Uterus (tissue), 4 donors: Measurements from ENCODE around the gene RB1. TPM values are rescaled to one million over a fixed set of nuclear protein-coding genes. Genes with fewer than 3 reads are reported as not detected.
A peak's percentile ranks its signal among the peaks of the same experiment; 100 is the strongest.
"Not testable (repeated sequence)": the region's sequence is repeated elsewhere in the genome, so short reads cannot be mapped to it uniquely, and the experiment has no call there.

Experiments used
- DNase-seq, 2 donors: peaks; one replicate each; pipeline ENCODE4 v3.0.0-alpha.2; 2019 to 2020
- H3K27ac ChIP-seq, 2 donors: fragments of 200-600 bp; sonication (generic); 1 replicate in 1 of 2; 2 replicates in 1 of 2; pipeline ENCODE4 v1.5.1; 2016 to 2018
- H3K27me3 ChIP-seq, 2 donors: fragments of 200-600 bp; sonication (generic); one replicate each; pipeline ENCODE4 v1.5.1; 2018 to 2019; ENCODE audit warnings: control low read depth in 1 of 2
- H3K36me3 ChIP-seq, 2 donors: fragments of 200-600 bp; sonication (generic); one replicate each; pipeline ENCODE4 v1.5.1; 2019; ENCODE audit warnings: control low read depth in 1 of 2
- H3K4me1 ChIP-seq, 2 donors: fragments of 200-600 bp; sonication (generic); one replicate each; pipeline ENCODE4 v1.5.1; 2018 to 2019; ENCODE audit warnings: control low read depth in 1 of 2
- H3K4me3 ChIP-seq, 2 donors: fragments of 200-600 bp; sonication (generic); 1 replicate in 1 of 2; 2 replicates in 1 of 2; pipeline ENCODE4 v1.5.1; 2018 to 2019; ENCODE audit warnings: mild to moderate bottlenecking in 1 of 2
- H3K9me3 ChIP-seq, 2 donors: fragments of 200-600 bp; sonication (generic); one replicate each; pipeline ENCODE4 v1.5.1; 2019; ENCODE audit warnings: control low read depth in 1 of 2
- CTCF ChIP-seq, 4 experiments: fragments of 200-600 bp in 2 of 4; fragments of 450-650 bp in 2 of 4; sonication (generic) in 2 of 4; IDR thresholded peaks; one replicate each; pipeline ENCODE4 v1.5.1; 2016 to 2019; ENCODE audit warnings: antibody characterized with exemption in 4 of 4, mild to moderate bottlenecking in 2 of 4, moderate library complexity in 1 of 4
- POLR2A ChIP-seq, 2 donors: fragments of 450-650 bp; IDR thresholded peaks; one replicate each; pipeline ENCODE4 v1.6.1; 2016; ENCODE audit warnings: antibody characterized with exemption in 2 of 2, mild to moderate bottlenecking in 1 of 2, moderate library complexity in 1 of 2
- intact Hi-C: fragments of 100-400 bp; cut with DNase I; formaldehyde crosslinking; loops from one replicate; pipeline ENCODE4 v1.15.1; 2023; ENCODE audit warnings: low total_unique reads
- total RNA-seq, 4 donors: library from RNA; depleted of rRNA in 3 of 4; stranded (reverse); fragments of >200 nt in 3 of 4; gene quantifications; one replicate each; pipeline versions ENCODE4 v1.1.0 to v1.2.4, GENCODE V29; 2014 to 2023
- donor health status: DM: yes; HTN: yes; CAD: no.

RB1 gene
- total RNA-seq, 4 donors from 2014 or later, result 27.4 to 58.1 (median 33.9) TPM

- Histone ChIP-seq H3K27me3 (no peaks in the 10 kb centered on the region), H3K27ac (peak overlapping the region in 1 of 2 donors; percentile 53), H3K36me3 (no peaks in the 10 kb centered on the region), H3K4me3 (no peak overlapping the region), H3K4me1 (no peaks in the 10 kb centered on the region), H3K9me3 (no peaks in the 10 kb centered on the region)
- intact Hi-C loops, result no loop called here
- no peak for DNase-seq
- TF ChIP-seq CTCF (IDR thresholded peaks at IDR 0.05) (no peak), POLR2A (IDR thresholded peaks at IDR 0.05) (no peak)
Measured at GRCh38 chr13:48446464-48446863, 142.9 kb downstream of the RB1 start.

- Histone ChIP-seq H3K9me3 (no peaks in the 10 kb centered on the region), H3K27me3 (no peaks in the 10 kb centered on the region), H3K4me3 (no peak overlapping the region), H3K36me3 (no peaks in the 10 kb centered on the region), H3K27ac (peak overlapping the region; percentile 12 to 63), H3K4me1 (no peaks in the 10 kb centered on the region)
- no peak for DNase-seq
- intact Hi-C loops, result no loop called here
- TF ChIP-seq POLR2A (IDR thresholded peaks at IDR 0.05), result no peak
- no peak for TF ChIP-seq CTCF (IDR thresholded peaks at IDR 0.05)
Measured at GRCh38 chr13:48448285-48448958, 144.9 kb downstream of the RB1 start.

- intact Hi-C loops, result no loop called here
- Histone ChIP-seq H3K9me3 (no peaks in the 10 kb centered on the region), H3K36me3 (no peaks in the 10 kb centered on the region), H3K27ac (peak overlapping the region; percentile 12 to 63), H3K27me3 (no peaks in the 10 kb centered on the region), H3K4me3 (no peak overlapping the region), H3K4me1 (no peaks in the 10 kb centered on the region)
- DNase-seq, result no peak
- no peak for TF ChIP-seq CTCF (IDR thresholded peaks at IDR 0.05)
- no peak for TF ChIP-seq POLR2A (IDR thresholded peaks at IDR 0.05)
Measured at GRCh38 chr13:48448959-48449614, 145.5 kb downstream of the RB1 start.

GRCh38 chr13:48449656-48450055 is 146.1 kb downstream of the RB1 start:
- no peak for DNase-seq
- intact Hi-C loops, result no loop called here
- H3K36me3 ChIP-seq, result no peaks in the 10 kb centered on the region
- H3K9me3 ChIP-seq, result no peaks in the 10 kb centered on the region
- H3K4me1 ChIP-seq, result no peaks in the 10 kb centered on the region
- TF ChIP-seq CTCF (IDR thresholded peaks at IDR 0.05), result no peak
- TF ChIP-seq POLR2A (IDR thresholded peaks at IDR 0.05), result no peak
- peak overlapping the region in 1 of 2 donors; percentile 63 for H3K27ac ChIP-seq
- H3K27me3 ChIP-seq, result no peaks in the 10 kb centered on the region
- no peak overlapping the region for H3K4me3 ChIP-seq

- H3K27ac ChIP-seq, DNase-seq, H3K4me1 ChIP-seq, H3K36me3 ChIP-seq, H3K4me3 ChIP-seq, H3K27me3 ChIP-seq, intact Hi-C loops, H3K9me3 ChIP-seq: not testable (repeated sequence)
Measured at GRCh38 chr13:48451196-48451595, 147.6 kb downstream of the RB1 start.
